Ecto neural progenitor cell (in vitro differentiated cells): Measurements from ENCODE around the gene KRT86.
A peak's percentile ranks its signal among the peaks of the same experiment; 100 is the strongest.
"Not testable (repeated sequence)": the region's sequence is repeated elsewhere in the genome, so short reads cannot be mapped to it uniquely, and the experiment has no call there.

Experiments
- DNase-seq: peaks from one replicate; pipeline ENCODE4 v3.0.0-alpha.2; 2018; ENCODE audit warnings: low spot score

The KRT86 gene

DNA sequence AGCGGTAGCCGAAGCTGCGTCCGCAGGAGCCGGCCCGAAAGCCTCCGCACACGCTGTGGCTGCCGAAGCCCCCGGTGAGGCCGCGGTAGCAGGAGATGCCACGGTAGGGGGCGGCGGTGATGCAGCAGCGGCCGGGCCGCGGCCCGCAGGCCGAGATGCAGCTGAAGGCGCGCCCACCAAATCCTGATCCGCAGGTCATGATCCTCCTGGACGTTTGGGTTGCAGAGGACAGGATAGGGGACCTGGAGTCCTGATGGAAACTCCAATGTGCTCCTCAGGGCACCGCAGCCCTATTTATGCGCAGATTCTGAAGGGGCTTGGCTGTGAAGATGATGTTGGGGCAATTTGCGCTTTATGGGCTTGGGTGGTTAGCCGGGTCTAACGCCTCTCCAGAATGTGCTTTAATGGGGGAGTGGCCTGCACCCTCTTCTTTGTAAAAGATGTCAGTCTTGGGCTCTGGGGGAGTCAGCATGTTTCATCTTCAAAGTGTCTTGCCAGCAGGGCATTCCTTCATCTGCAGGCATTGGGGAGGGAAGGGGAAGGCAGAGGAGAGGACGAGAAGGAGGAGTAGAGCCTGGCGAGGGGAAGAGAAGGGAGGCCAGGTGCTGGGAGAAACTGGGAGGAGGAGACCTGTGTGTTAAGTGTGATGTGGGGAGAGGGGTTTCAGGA, 17.0 kb downstream of the KRT86 start, which contains the start of gene KRT81:
TSS of gene KRT81 (minus strand) at position 268 of the 669 bp plus-strand sequence. CDS start at position 199, 69 bp downstream.
- DNase-seq: peak; percentile 45

DNA sequence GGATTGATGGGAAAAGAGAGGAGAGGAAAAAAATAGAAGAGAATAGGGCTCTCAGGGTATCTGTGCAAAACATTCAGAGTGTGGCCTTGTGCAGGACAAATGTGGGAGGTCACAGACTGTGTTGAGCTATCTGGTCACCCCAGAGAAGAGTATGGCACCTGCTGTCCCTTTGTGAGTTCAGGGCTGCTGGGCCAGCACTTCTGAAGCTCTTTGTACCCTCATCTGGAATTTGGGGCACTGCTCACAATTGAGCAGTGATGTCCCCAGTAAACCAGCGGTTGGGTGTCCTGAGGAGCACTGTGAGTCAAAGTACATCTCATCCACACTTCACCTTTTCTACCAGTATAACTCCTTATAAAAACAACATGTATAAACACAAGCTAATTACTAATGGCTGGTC, 19.5 kb downstream of the KRT86 start:
- DNase-seq: no peak

DNA sequence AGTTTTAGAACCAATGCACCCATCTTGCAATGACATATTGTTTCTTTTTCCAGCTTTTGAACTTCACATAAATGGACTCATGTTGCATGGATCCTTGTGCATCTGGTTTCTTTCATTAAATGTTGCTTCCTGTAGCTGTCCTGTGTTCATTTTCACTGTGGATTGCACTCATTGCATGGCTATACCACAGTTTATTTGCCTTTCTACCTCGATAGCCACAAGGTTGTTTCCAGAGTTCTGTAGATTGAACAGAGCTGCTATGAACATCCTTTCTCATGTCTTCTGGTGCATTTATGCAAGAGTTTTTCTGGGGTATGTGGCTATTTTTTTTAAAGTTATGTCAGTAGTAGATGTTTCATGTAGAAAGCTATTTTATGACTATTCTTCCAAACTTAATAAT, 20.4 kb downstream of the KRT86 start:
- DNase-seq: no peak

DNA sequence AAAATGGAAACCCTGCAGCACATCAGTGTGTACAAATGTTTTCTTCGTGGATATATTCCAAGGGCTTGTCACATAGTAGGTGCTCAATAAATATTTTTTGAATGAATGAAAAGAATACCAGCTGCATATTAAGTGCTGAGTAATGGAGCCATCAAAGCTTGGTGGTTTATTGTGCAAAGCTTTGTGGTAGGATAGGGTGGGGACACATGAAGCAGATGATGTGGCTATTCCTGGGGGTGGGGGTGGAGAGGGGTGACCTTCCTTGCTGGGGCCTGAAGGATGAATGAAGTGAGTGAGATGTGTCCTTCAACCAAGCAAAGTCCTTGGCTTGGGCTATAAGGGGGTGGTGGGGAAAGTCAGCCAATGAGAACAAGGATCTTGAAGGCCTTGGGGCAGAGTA, 21.2 kb downstream of the KRT86 start:
- DNase-seq: no peak

DNA sequence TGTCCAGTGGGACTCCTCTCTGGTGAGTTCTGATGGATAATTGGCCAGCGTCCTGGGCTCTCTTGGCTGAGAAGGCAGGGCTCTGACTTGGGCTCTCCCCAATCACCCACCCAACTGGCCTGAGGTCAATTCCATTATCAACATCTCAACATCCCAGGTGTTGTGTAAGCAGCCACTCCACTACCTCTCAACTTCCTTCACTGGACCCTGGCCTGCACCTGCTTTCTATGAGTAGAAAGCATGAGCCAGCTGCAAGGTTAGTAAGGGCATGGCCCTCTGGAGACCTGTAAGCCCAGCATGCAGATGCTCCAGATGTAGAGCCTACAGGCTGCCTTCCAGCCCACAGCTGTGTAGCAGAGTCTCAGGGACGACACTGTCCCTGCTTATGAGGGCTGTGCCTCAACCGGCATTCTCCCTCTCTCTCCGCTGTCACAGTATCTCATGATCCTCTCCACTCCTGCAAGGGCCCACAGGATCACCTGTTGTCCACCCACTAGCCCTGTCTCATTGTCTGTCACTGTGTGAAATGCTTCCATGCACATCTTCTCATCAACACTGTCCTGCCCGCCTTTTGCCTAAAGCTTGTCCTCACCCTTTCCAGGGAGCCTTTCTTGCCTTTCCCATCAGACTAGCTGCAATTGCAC, 22.2 kb downstream of the KRT86 start:
- no peak for DNase-seq

DNA sequence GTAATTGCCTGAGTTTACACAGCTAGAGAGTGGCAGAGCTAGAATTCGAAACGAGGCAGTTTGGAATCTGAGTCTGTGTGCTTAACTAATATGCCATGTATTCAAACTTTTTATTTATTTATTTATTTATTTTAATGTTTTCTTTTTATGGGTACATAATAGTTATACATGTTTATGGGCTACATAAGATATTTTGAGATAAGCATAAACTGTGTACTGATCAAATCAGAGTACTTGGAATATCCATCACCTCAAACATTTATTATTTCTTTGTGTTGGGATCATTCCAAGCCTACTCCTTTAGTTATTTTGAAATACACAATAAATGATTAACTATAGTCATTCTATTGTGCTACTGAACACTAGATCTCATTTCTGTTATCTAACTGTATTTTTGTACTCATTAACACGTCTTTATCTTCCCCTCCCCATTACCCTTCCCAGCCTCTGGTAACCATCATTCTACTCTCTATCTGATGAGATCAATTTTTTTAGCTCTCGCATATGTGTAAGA, 24.3 kb downstream of the KRT86 start:
- no peak for DNase-seq

DNA sequence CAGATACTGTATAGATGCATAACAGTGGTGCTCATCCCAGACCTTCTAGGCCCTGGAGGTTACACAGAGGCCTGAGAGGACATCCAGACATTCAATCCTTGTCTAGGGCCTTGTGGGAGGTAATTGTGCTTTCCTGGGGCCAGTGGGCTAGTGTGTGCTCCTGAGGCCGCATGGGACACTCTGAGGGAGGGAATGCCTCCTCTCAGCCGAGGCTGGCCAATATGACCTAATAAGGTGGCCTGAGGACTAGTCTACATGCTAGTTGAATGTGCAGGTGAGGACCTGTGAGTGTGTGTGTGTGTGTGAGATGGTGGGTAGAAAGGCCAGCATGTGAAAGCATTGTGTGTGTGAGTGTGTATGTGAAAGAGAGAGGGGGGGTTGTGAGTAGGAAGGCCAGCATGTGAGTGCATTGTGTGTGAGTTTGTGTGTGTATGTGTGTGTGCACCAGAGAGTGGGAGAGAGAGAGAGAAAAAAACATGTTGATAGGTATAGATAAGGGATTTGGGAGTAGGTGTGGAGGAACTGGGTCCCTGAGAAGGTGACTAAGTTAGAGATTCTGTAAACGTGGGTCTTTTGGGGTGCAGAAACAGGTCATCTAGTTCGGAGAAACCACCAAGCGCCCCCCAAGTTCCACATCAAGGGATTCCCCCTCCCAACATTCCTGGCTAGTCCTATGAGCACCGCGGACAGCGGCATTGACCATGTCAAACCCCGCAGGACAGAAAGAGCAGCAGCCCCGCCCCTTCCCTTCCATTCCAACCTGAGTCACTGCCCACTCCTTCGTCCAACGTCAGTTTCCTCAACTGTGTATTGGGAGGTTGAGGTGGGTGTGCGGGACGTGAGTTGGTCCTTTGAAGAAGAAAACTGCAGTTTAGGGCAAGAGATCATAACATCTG, 26.6 kb downstream of the KRT86 start:
- no peak for DNase-seq

DNA sequence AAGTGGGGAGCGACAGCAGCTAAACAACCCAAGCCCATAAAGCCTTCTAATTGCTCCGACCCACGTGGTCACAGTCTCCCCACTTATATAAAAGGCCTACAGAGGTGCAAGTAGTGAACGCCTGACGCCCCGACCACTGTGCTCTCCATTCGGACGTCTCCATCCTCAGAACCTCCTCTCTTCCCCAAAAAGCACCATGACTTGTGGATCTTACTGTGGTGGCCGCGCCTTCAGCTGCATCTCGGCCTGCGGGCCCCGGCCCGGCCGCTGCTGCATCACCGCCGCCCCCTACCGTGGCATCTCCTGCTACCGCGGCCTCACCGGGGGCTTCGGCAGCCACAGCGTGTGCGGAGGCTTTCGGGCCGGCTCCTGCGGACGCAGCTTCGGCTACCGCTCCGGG, 27.3 kb downstream of the KRT86 start:
- not testable (repeated sequence) for DNase-seq

DNA sequence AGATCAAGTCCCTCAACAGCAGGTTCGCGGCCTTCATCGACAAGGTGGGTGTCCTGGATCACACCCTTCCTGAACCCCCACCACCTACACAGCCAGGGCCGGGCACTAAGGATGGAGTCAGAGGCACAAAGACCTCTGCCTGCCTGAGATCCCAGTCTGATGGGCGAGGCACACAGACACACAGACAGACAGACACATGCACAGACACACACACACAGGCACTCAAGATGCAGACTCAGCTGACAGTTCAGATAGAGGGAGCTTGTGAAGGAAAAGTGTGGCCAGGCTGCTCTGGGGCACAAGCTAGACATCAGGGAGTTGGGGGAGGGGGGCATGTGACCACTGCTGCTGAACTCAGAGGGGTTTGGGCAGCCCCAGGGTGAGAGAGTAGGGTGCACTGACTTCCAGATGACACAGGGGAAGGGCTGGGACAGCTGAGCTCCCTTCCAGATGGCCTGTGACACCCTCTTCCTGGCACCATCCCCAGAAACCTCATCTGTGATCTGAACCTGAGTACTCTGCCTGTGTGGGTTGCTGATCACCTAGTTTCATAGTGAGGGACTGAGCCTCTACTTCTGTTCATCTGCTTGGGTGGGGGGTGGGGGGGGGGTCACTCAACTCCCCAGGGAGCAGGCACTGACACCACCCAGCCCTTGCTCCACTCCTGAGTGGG, 27.9 kb downstream of the KRT86 start:
- not testable (repeated sequence) for DNase-seq

DNA sequence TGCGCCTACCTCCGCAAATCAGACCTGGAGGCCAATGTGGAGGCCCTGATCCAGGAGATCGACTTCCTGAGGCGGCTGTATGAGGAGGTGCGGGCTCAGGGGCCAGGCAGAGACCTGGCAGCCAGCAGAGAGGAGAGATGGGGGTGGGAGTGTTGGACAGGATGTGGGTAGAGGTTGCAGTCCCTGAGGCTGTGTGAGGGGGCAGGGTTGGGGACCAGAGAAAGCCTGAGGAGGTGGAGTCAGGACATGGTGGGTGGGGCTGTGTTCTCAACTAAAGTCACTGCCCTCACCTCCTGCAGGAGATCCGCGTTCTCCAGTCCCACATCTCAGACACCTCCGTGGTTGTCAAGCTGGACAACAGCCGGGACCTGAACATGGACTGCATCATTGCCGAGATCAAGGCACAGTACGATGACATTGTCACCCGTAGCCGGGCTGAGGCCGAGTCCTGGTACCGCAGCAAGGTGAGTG, 30.5 kb downstream of the KRT86 start:
- not testable (repeated sequence) for DNase-seq

DNA sequence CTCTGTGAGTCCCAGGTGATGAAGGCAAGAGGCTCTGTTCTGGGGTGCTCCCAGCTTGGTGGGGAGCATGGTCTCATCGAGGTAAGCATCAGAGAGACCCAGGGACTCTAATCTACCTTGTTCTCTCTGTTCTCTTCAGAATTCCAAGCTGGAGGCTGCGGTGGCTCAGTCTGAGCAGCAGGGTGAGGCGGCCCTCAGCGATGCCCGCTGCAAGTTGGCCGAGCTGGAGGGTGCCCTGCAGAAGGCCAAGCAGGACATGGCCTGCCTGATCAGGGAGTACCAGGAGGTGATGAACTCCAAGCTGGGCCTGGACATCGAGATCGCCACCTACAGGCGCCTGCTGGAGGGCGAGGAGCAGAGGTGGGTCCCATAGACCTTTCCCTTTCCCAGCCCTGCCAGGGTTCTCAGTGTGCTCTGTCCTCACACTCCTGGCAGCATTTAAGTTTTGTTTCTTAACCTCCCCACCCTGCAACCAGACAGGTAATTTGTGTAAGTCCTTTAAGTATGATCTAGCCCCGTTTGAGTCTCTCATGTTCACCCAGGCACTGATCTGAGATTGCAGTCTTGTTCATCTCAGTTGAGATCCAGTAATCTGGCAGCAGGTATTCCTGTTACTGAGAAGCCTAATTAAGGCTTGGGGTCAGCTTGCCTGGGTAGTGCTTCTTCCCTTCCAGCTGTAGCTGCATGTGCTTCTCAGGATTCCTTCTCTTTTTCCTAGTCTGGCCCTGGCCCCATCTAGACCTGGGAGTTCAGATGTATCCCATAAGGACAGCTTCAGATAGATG, 31.7 kb downstream of the KRT86 start:
- DNase-seq: no peak

DNA sequence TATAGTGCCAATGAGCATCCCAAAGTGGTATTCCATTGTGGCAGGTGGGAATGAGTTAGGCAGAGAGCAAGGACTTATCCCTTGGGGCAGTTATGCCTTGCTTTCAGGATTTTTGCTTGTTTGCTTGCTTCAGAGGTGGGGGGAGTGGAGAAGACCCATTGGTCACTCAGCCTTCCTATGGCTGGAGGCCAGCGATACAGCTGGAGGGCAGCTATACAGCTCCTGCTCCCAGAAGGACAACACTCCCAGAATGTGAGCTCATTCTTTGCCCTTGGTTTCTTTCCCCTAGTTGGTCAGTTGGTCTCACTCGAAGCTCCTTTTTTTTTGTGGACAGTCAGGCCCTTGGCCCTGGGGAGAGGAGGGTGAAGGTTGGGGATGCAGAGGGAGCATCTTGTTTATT, 32.3 kb downstream of the KRT86 start:
- DNase-seq: no peak

DNA sequence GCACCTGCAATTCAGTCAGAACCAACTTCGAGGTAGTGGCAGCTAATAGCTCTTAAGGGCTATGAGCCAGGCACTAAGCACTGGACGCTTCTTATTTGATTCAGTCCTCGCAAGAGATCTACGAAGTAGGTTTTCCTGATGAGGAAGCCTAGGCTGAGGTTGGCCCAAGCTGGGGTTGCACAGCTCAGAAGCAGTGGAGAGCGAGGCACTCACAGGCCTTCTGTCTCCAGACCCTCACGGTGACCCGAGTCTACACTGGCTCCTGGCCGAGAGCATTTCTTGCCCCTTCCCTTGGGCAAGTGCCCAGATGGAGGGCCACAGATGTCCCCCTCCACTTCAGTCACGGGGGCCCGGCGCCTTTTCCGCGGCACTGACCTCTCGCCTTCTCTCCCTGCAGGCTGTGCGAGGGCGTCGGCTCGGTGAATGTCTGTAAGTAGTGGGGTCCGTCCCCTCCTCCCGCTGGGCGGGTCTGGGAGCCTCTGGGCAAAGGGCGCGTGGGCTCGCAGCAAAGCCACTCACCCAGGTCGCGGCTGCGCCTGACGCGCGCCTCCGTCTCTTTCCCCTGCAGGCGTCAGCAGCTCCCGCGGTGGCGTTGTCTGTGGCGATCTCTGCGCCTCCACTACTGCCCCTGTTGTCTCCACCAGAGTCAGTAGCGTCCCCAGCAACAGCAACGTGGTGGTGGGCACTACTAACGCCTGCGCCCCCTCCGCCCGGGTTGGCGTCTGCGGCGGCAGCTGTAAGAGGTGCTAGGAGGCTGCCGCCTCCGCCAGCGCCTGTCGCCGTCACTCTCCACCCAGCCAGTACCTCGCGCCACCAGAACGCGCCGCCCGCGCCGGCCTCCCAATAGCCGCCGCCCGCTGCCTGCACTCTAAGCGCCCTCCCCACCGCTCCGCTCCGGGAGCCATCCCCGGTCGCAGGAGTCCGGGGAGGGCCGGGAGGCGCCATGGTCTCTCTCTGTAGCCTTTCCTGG, 33.7 kb downstream of the KRT86 start:
- peak; percentile 91 for DNase-seq

DNA sequence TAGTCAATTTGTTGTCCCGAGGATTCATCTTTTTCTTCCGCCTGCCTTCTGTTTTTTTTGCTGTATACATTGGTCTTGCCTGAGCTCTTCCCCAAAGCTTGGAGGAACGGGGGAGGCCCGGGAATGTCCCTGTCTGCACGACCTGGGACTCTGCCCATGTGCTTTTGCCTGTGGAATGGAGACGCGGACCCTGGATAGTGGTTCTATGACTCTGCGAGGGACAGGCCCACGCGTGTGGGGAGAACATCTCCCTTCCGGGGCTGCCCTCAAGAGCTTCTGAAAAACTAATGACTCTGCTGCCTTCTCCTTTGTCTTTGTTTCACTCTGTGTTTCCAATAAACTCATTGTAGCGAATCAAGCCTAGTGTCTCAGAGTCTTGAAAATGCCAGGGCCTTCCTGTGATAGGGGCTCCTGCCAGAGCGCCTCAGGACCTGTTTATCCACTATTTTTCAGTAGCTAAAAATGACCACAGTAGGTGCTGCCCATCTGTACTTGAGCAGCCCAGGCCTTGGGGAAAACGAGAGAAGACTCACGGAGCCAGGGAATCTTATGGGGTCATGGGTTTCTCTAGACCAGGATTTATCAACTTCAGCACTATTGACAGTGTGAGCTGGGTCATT, 34.5 kb downstream of the KRT86 start:
- DNase-seq: no peak

DNA sequence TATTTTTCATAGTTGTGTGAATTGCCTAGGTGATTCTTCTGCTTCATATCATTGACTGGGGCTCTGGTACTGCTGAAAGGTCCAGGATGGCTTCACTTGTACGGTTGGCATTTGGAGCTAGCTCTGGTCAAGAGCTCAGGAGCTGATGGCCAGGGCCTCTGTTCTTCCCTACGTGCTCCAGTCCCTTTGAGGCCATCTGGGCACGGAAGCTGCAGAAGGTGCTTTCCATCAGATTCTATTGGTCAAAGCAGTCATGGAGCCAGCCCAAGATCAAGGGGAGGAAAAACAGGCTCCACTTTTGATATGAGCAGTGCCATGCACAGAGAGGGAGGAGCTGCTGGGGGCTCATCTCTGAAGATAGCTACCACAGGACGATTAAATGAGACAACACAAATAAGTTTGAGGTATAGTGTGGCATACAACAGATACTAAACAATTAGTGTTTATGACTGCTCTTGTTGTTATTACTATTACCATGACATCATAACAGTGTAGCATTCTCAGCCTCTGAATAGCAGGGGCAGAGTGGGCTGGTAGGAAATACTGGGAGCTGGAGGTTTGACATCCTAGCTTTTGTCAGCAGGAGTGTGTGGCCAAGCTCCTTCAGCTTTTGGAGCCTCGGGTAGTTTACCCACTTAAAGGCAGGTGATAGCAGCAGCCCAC, 36.3 kb downstream of the KRT86 start:
- DNase-seq: no peak

DNA sequence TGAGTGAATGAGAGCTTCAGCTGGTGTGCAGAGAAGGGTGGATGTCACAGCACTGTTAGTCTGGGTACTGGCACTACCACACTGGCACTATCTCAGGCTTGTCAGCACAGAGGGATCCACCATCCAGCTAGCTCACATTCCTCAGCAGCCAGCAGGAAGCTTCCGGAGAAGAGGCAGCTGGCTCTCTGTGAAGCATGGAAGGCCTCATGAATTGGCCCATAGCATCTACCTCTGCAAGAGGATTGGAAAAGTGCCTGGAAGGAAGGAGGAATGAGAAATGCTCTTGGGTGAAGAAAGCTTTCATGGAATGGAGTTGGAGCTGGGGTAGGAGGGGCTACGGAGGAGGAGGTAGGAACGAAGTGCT, 36.8 kb downstream of the KRT86 start:
- no peak for DNase-seq

DNA sequence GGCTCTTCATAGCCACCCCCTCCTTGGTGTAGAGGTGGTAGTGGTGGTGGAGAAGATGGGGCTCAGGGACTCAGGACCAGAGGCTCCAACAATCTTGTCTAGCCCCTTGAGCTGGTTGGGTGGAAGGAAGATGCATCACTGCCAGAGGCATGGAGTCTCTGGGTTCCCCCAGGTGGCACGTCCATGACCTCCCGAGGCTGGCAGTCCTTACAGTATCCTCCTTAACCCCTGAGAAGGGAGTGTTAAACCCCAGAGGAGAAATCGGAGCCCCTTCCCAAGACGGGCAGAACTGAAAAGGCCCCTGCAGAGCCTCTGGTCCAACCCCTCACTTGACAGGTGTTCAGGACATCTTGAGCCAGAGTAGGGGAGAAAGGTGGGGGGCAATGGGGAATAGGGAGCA, 37.6 kb downstream of the KRT86 start:
- no peak for DNase-seq

DNA sequence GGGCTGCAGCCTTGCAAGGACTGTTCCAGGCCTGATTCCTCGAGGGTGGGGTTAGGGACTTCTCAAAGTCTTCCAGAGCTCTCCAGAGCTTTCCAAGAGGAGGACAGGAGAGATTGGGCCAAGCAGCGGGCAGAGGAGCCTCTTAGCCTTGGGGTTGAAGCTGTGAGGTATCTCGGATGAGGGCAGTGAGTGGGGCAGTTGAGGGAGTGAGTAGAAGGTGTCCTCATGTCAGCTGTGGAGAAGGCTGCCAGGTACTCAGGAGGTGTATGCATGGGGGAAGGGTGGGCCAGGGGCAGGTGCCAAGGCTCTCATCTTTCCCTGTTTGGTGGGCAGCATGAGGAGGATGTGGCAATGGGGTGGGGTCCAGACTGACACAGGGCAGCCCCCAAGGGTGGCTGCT, 39.0 kb downstream of the KRT86 start:
- DNase-seq: no peak

DNA sequence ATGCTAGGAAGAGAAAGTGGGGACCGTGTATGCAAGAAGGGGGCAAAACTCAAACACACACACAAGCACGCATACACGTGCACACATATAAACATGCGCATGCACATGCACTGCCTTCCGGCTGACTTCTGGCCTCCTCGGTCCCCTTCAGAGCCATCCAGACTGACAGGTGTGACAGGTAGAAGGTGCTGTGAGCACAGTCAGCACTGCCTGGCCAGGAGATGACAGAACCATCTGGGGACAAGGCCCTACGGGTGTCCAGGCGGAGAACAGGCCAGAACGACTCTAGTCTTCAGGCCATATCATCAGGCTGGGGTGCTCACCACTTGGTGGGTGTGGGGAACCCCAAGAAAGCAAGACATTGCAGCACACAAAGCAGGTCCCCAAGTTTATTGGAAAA, 39.5 kb downstream of the KRT86 start:
- DNase-seq: no peak
